MM.1S (cell line): ENCODE measurements around the gene DLD.

Source experiments
- DNase-seq: peaks from one replicate; pipeline ENCODE4 v3.0.0-alpha.2; 2015
- H2AFZ ChIP-seq: fragments of 300-600 bp; sonication (generic); 2 replicates; pipeline ENCODE4 v1.6.0; 2016; ENCODE audit warnings: antibody characterized with exemption, low read length
- H3F3A ChIP-seq: fragments of 300-600 bp; sonication (generic); 2 replicates; pipeline ENCODE4 v1.6.1; 2016; ENCODE audit warnings: mild to moderate bottlenecking, antibody characterized with exemption, low read length, moderate library complexity, mixed read lengths; ENCODE audit not compliant: insufficient read depth
- H3K27ac ChIP-seq: fragments of 300-600 bp; sonication (generic); 2 replicates; pipeline ENCODE4 v1.5.1; 2016; ENCODE audit warnings: mild to moderate bottlenecking, low read length
- H3K27me3 ChIP-seq: fragments of 300-600 bp; sonication (generic); replicated peaks from 2 replicates; pipeline ENCODE4 v1.6.0; 2016; ENCODE audit warnings: low read length; ENCODE audit not compliant: insufficient read depth
- H3K36me3 ChIP-seq: fragments of 300-600 bp; sonication (generic); replicated peaks from 2 replicates; pipeline ENCODE4 v1.6.1; 2016; ENCODE audit warnings: mild to moderate bottlenecking, low read length, mixed read lengths; ENCODE audit not compliant: insufficient read depth
- H3K4me1 ChIP-seq: fragments of 300-600 bp; sonication (generic); 2 replicates; pipeline ENCODE4 v1.6.1; 2016; ENCODE audit warnings: low read length, mixed read lengths
- H3K4me2 ChIP-seq: fragments of 300-600 bp; sonication (generic); 2 replicates; pipeline ENCODE4 v1.6.0; 2016; ENCODE audit warnings: low read depth, low read length
- H3K4me3 ChIP-seq: fragments of 300-600 bp; sonication (generic); 2 replicates; pipeline ENCODE4 v1.5.1; 2016; ENCODE audit warnings: low read length, mixed read lengths
- H3K79me2 ChIP-seq: fragments of 300-600 bp; sonication (generic); 2 replicates; pipeline ENCODE4 v1.6.1; 2016; ENCODE audit warnings: mixed run types, low read length, mixed read lengths
- H3K9ac ChIP-seq: fragments of 300-600 bp; sonication (generic); 2 replicates; pipeline ENCODE4 v1.6.1; 2016; ENCODE audit warnings: low read length, mixed read lengths
- H3K9me2 ChIP-seq: fragments of 300-600 bp; sonication (generic); replicated peaks from 2 replicates; pipeline ENCODE4 v1.6.1; 2016; ENCODE audit warnings: mild to moderate bottlenecking, low read length, mixed read lengths; ENCODE audit not compliant: insufficient read depth
- H3K9me3 ChIP-seq: fragments of 300-600 bp; sonication (generic); replicated peaks from 2 replicates; pipeline ENCODE4 v1.6.1; 2016; ENCODE audit warnings: mild to moderate bottlenecking, low read length, mixed read lengths; ENCODE audit not compliant: insufficient read depth
- H4K20me1 ChIP-seq: fragments of 300-600 bp; sonication (generic); 2 replicates; pipeline ENCODE4 v1.6.1; 2016; ENCODE audit warnings: mild to moderate bottlenecking, low read length, moderate library complexity, mixed read lengths; ENCODE audit not compliant: insufficient read depth
- CTCF ChIP-seq: fragments of 300-600 bp; sonication (generic); IDR thresholded peaks from 2 replicates; pipeline ENCODE4 v1.5.1; 2016; ENCODE audit warnings: antibody characterized with exemption, low read length, mixed read lengths
- EZH2 ChIP-seq: fragments of 300-600 bp; sonication (generic); optimal IDR thresholded peaks from 2 replicates; pipeline ENCODE3; 2017; ENCODE audit warnings: low read depth, mild to moderate bottlenecking, antibody characterized with exemption, low read length, mixed read lengths
- EZH2phosphoT487 ChIP-seq: fragments of 300-600 bp; sonication (generic); IDR thresholded peaks from 2 replicates; pipeline ENCODE4 v1.6.1; 2018; ENCODE audit warnings: antibody characterized with exemption, low read length

The DLD gene

GRCh38 chr7:107936312-107936711, 45.3 kb downstream of the DLD start:
- H3K9ac ChIP-seq: no peak overlapping the region
- no peak overlapping the region for H3K4me3 ChIP-seq
- no peaks in the 10 kb centered on the region for H3K9me2 ChIP-seq
- H4K20me1 ChIP-seq: no peaks in the 10 kb centered on the region
- no peaks in the 10 kb centered on the region for H3K9me3 ChIP-seq
- H3F3A ChIP-seq: no peaks in the 10 kb centered on the region
- H3K4me1 ChIP-seq: no peaks in the 10 kb centered on the region
- H2AFZ ChIP-seq: no peak overlapping the region
- H3K36me3 ChIP-seq: no peaks in the 10 kb centered on the region
- no peaks in the 10 kb centered on the region for H3K27me3 ChIP-seq
- H3K79me2 ChIP-seq: no peaks in the 10 kb centered on the region
- H3K4me2 ChIP-seq: no peak overlapping the region
- no peak overlapping the region for H3K27ac ChIP-seq
- TF ChIP-seq CTCF: no peak
- TF ChIP-seq EZH2: no peak
- TF ChIP-seq EZH2phosphoT487: no peak
- DNase-seq: no peak

- Histone ChIP-seq H3K9ac (no peak overlapping the region), H2AFZ (no peak overlapping the region), H3K9me2 (no peaks in the 10 kb centered on the region), H3K27ac (no peak overlapping the region), H3F3A (no peaks in the 10 kb centered on the region), H3K4me3 (no peak overlapping the region), H3K9me3 (no peaks in the 10 kb centered on the region), H3K79me2 (no peaks in the 10 kb centered on the region), H3K4me2 (no peak overlapping the region), H3K27me3 (no peaks in the 10 kb centered on the region), H3K4me1 (no peaks in the 10 kb centered on the region), H3K36me3 (no peaks in the 10 kb centered on the region), H4K20me1 (no peaks in the 10 kb centered on the region)
- no peak for DNase-seq
- no peak for TF ChIP-seq EZH2phosphoT487
- TF ChIP-seq CTCF: no peak
- no peak for TF ChIP-seq EZH2
Measured at GRCh38 chr7:107937531-107937930, 46.5 kb downstream of the DLD start.

- TF ChIP-seq EZH2phosphoT487: no peak
- TF ChIP-seq EZH2: no peak
- no peak for TF ChIP-seq CTCF
- Histone ChIP-seq H3K4me1 (no peaks in the 10 kb centered on the region), H3K36me3 (no peaks in the 10 kb centered on the region), H3K9me2 (no peaks in the 10 kb centered on the region), H3K4me2 (no peak overlapping the region), H3K27ac (no peak overlapping the region), H3K9me3 (no peaks in the 10 kb centered on the region), H3K27me3 (no peaks in the 10 kb centered on the region), H3K79me2 (no peaks in the 10 kb centered on the region), H3K4me3 (no peak overlapping the region), H2AFZ (no peak overlapping the region), H3K9ac (no peak overlapping the region), H3F3A (no peaks in the 10 kb centered on the region), H4K20me1 (no peaks in the 10 kb centered on the region)
- DNase-seq: no peak
Measured at GRCh38 chr7:107938456-107939250, 47.7 kb downstream of the DLD start.
